Panc1 (cell line): Measurements from ENCODE around the gene GALNT11. TPM values are rescaled to one million over a fixed set of nuclear protein-coding genes. Genes with fewer than 3 reads are reported as not detected.

ENCODE experiments used
- ATAC-seq: fragments of 200-7000 bp; cut with Tn5 transposase; 2 replicates; pipeline ENCODE4 v1.9.1; 2020; ENCODE audit warnings: mild to moderate bottlenecking, moderate library complexity
- BruUV-seq: library from RNA; stranded (reverse); fragments of 400-500 nt; replicated peaks from 2 replicates; lab custom pipeline; 2021; lab: Mats Ljungman, UMichigan
- CTCF ChIA-PET: fragments of 300-600 bp; sonication (Branson Sonifier 250); formaldehyde crosslinking; loops from one replicate; lab custom pipeline; 2022; ENCODE audit warnings: antibody characterized with exemption; lab: Charles Lee
- POLR2A ChIA-PET: fragments of 300-600 bp; sonication (Branson Sonifier 250); formaldehyde crosslinking; loops from one replicate; lab custom pipeline; 2022; ENCODE audit warnings: antibody characterized with exemption; lab: Charles Lee
- DNase-seq: peaks from one replicate; pipeline ENCODE4 v3.0.0-alpha.2; 2010; ENCODE audit warnings: low read depth, low spot score
- H3K27ac ChIP-seq: 2 replicates; pipeline ENCODE4 v1.5.1; 2011; ENCODE audit warnings: mild to moderate bottlenecking, low read length, inconsistent platforms
- H3K27me3 ChIP-seq: fragments of 200-500 bp; sonication (Bioruptor generic); 2 replicates; pipeline ENCODE4 v1.6.0; 2014; ENCODE audit warnings: low read length, inconsistent platforms; ENCODE audit not compliant: control insufficient read depth, insufficient read depth
- H3K36me3 ChIP-seq: fragments of 200-500 bp; sonication (Bioruptor generic); 2 replicates; pipeline ENCODE4 v1.5.1; 2014; ENCODE audit warnings: inconsistent platforms, mild to moderate bottlenecking, low read length, moderate library complexity; ENCODE audit not compliant: control insufficient read depth, insufficient read depth
- H3K4me1 ChIP-seq: 2 replicates; pipeline ENCODE4 v1.5.1; 2011; ENCODE audit warnings: inconsistent platforms, mild to moderate bottlenecking, low read length, moderate library complexity; ENCODE audit not compliant: control insufficient read depth, insufficient read depth
- H3K4me3 ChIP-seq, 2 experiments: 2 replicates each; pipeline ENCODE4 v1.5.1; 2011 to 2012; ENCODE audit warnings: low read depth in 2 of 2, low read length in 2 of 2, mild to moderate bottlenecking in 2 of 2, inconsistent platforms in 1 of 2, moderate library complexity in 1 of 2
- H3K9me3 ChIP-seq: fragments of 200-500 bp; sonication (Bioruptor generic); 2 replicates; pipeline ENCODE4 v1.5.1; 2014; ENCODE audit warnings: low read depth, mild to moderate bottlenecking, inconsistent platforms, low read length, moderate library complexity; ENCODE audit not compliant: control insufficient read depth, insufficient read depth
- CTCF ChIP-seq: fragments of 450-650 bp; IDR thresholded peaks from 2 replicates; pipeline ENCODE4 v1.5.1; 2017; ENCODE audit warnings: mild to moderate bottlenecking
- POLR2AphosphoS5 ChIP-seq: IDR thresholded peaks from 2 replicates; pipeline ENCODE4 v1.6.1; 2012; ENCODE audit warnings: mild to moderate bottlenecking, low read depth, low read length, moderate library complexity
- REST ChIP-seq, 2 experiments: IDR thresholded peaks; 2 replicates each; pipeline ENCODE4 v1.6.1; 2011 to 2012; ENCODE audit warnings: low read depth in 2 of 2, control low read depth in 1 of 2, low read length in 1 of 2, mild to moderate bottlenecking in 1 of 2, moderate library complexity in 1 of 2; ENCODE audit not compliant: insufficient read depth in 1 of 2
- SIN3A ChIP-seq: IDR thresholded peaks from 2 replicates; pipeline ENCODE4 v1.6.1; 2012; ENCODE audit warnings: low read depth, mild to moderate bottlenecking, low read length, moderate library complexity, borderline replicate concordance; ENCODE audit not compliant: insufficient read depth
- TCF7L2 ChIP-seq: IDR thresholded peaks from 2 replicates; pipeline ENCODE4 v1.6.1; 2011; ENCODE audit warnings: mild to moderate bottlenecking, low read depth, low read length, inconsistent platforms
- in situ Hi-C: cut with HindIII; loops from 2 replicates; pipeline ENCODE4 v1.10.0; 2016; ENCODE audit warnings: low sequenced_read_pairs, low pct_unique_long_range_greater_than_20kb
- intact Hi-C: fragments of 100-400 bp; cut with micrococcal nuclease; formaldehyde crosslinking; loops from one replicate; pipeline ENCODE4 v1.10.0; 2022; ENCODE audit not compliant: unreplicated experiment
- total RNA-seq: library from RNA; stranded (reverse); gene quantifications from one replicate; pipeline ENCODE4 v1.2.1, GENCODE V29; 2021; ENCODE audit not compliant: unreplicated experiment

GALNT11 gene
- total RNA-seq, 1 experiment from 2014 or later = 48.7 TPM

GRCh38 chr7:152121432-152121831 is 96.0 kb downstream of the GALNT11 start:
- ChIA-PET CTCF (no interaction called here), POLR2A (no interaction called here)
- in situ Hi-C loops (no loop called here), intact Hi-C loops (no loop called here)
- Histone ChIP-seq H3K27me3 (no peaks in the 10 kb centered on the region), H3K36me3 (peaks cover 21% of the 10 kb centered on the region), H3K9me3 (no peaks in the 10 kb centered on the region), H3K27ac (no peak overlapping the region), H3K4me1 (no peaks in the 10 kb centered on the region), H3K4me3 (no peak overlapping the region)
- DNase-seq (no peak), ATAC-seq (no peak)
- no TSS peak for BruUV-seq
- no peak for TF ChIP-seq TCF7L2
- no peak for TF ChIP-seq REST (IDR thresholded peaks at IDR 0.05; ENCODE audit: insufficient read depth in 1 of 2, low read depth in 2 of 2, low read length in 1 of 2)
- TF ChIP-seq CTCF = no peak
- TF ChIP-seq SIN3A = no peak
- TF ChIP-seq POLR2AphosphoS5 = no peak

GRCh38 chr7:152122540-152122939 is 97.1 kb downstream of the GALNT11 start:
- BruUV-seq = no TSS peak
- intact Hi-C loops = no loop called here
- CTCF ChIA-PET = no interaction called here

More at GRCh38 chr7:152122540-152122939, 97.1 kb downstream of the GALNT11 start:
- peaks cover 17% of the 10 kb centered on the region for H3K36me3 ChIP-seq
- ATAC-seq (no peak), DNase-seq (no peak)
- no peaks in the 10 kb centered on the region for H3K9me3 ChIP-seq
- POLR2A ChIA-PET = no interaction called here
- H3K27me3 ChIP-seq = no peaks in the 10 kb centered on the region
- TF ChIP-seq POLR2AphosphoS5 = no peak
- TF ChIP-seq CTCF = no peak
- TF ChIP-seq SIN3A = no peak
- TF ChIP-seq REST (IDR thresholded peaks at IDR 0.05; ENCODE audit: insufficient read depth in 1 of 2, low read depth in 2 of 2, low read length in 1 of 2) = no peak
- TF ChIP-seq TCF7L2 = no peak
- no peaks in the 10 kb centered on the region for H3K4me1 ChIP-seq
- H3K27ac ChIP-seq = no peak overlapping the region
- no peak overlapping the region for H3K4me3 ChIP-seq
- in situ Hi-C loops = no loop called here
